ENCODE data around the gene CFAP410.

Gene CFAP410

DNA sequence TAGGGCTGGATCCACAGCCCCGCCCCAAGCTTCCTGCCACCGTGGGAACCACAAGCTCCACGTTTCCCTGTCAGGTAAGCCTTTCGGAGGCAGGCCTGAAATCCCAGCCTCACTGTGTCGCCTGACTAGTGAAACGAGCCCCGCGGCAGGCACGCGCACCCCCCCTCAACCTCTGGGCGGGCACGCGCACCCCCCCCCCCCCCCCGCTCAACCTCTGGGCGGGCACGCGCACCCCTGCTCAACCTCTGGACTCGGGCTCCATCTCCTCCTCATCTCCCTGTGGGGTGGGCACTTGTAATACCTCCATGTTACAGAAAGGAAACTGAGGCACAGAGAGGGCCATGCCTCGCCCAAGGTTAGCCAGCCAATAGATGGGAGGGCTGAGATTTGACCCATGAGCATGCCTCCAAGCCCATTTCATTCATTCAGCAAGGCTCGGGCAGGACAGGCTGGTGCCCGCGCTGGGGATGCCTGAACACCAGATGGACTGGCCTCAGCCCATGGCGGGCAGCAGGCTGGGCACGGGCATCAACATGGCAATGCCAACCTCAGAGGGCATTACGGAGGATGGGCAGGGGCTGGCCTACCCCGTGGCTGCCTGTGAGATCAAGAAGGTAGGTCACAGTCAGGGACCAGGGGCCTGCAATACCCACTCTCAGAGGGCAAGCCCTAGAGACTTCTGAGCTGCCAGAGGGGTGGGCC, 4.7 kb downstream of the CFAP410 start:
- no peak overlapping the region for H3K4me3 ChIP-seq (ENCODE audit: low read length)
- no peak for DNase-seq (ENCODE audit: low read depth, low spot score)

DNA sequence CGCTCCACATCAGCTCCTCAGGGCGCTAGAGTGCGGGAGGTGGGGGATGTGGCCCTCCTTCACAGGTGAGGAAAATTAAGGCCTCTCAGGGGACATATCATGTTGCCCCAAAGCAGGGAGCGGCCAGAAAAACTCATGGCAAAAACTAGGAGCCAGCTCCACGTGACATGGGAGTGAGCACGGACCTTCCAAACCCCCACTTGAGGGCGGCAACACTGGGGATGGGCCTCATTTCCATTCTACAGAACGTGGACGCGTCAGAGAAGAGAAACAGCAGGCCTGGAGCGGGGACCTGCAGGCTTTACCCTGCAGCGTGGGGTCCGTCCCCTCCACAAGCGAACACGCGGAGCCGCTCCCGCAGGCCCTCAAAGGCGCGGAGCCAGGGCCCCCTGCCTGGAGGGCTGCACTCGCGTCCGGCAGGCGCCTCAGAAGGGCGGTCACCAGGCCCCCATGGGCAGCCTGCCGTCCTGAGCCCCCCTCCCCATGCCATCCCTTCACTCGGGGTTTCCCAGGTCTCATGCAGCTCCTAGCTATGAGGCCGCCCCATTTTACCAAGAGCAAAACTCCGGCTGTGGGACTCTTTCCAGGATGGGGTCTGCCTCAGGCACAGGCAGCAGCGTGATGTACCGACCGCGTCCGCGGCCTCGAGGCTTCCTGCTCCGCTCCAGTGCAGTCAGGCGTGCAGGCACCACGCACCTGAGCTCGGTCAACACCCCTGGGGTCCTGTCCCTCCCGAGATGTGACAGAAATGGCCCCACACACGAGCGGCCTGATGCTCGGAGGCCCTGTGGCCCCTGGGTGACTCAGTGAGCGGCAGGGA, 5.5 kb downstream of the CFAP410 start:
- no peak overlapping the region for H3K4me3 ChIP-seq (ENCODE audit: low read length)
- no peak for DNase-seq (ENCODE audit: low read depth, low spot score)

DNA sequence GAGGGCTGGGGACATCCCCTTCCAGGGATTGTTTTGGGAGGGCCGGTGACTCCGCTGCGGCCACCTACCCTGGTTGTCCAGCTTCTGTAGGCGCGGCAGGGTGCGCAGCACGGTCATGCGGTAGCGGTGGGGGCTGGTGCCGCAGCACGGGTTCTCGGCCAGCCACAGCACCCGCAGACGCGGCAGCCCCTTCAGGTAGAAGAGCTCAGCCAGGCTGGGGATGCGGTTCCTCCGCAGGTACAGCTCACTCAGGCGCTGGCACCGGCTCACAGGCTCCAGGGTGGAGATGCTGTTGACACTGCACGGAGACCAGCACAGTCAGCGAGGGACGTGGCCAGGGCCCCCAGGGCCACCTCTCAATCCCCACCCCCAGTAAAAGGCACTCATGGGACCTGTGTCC, 6.2 kb downstream of the CFAP410 start:
- no peak overlapping the region for H3K4me3 ChIP-seq (ENCODE audit: low read length)
- no peak for DNase-seq (ENCODE audit: low read depth, low spot score)

GRCh38 chr21:44332383-44332782, 6.8 kb downstream of the CFAP410 start:
- no peak for DNase-seq (ENCODE audit: low read depth, low spot score)

GRCh38 chr21:44331650-44332307, 7.4 kb downstream of the CFAP410 start:
- no peak overlapping the region for H3K4me3 ChIP-seq (ENCODE audit: low read length)
- no peak for DNase-seq (ENCODE audit: low read depth, low spot score)

More at GRCh38 chr21:44332383-44332782, 6.8 kb downstream of the CFAP410 start:
- H3K4me3 ChIP-seq (ENCODE audit: low read length) = no peak overlapping the region

- no peak overlapping the region for H3K4me3 ChIP-seq (ENCODE audit: low read length)
- DNase-seq (ENCODE audit: low read depth, low spot score) = no peak
Measured at GRCh38 chr21:44331209-44331608, 8.0 kb downstream of the CFAP410 start.

GRCh38 chr21:44330698-44331097, 8.5 kb downstream of the CFAP410 start:
- H3K4me3 ChIP-seq (ENCODE audit: low read length) = no peak overlapping the region
- no peak for DNase-seq (ENCODE audit: low read depth, low spot score)

- no peak overlapping the region for H3K4me3 ChIP-seq (ENCODE audit: low read length)
- no peak for DNase-seq (ENCODE audit: low read depth, low spot score)
Measured at GRCh38 chr21:44329971-44330681, 9.1 kb downstream of the CFAP410 start.

- no peak overlapping the region for H3K4me3 ChIP-seq (ENCODE audit: low read length)
- no peak for DNase-seq (ENCODE audit: low read depth, low spot score)
Measured at GRCh38 chr21:44329086-44329889, 9.9 kb downstream of the CFAP410 start.

DNA sequence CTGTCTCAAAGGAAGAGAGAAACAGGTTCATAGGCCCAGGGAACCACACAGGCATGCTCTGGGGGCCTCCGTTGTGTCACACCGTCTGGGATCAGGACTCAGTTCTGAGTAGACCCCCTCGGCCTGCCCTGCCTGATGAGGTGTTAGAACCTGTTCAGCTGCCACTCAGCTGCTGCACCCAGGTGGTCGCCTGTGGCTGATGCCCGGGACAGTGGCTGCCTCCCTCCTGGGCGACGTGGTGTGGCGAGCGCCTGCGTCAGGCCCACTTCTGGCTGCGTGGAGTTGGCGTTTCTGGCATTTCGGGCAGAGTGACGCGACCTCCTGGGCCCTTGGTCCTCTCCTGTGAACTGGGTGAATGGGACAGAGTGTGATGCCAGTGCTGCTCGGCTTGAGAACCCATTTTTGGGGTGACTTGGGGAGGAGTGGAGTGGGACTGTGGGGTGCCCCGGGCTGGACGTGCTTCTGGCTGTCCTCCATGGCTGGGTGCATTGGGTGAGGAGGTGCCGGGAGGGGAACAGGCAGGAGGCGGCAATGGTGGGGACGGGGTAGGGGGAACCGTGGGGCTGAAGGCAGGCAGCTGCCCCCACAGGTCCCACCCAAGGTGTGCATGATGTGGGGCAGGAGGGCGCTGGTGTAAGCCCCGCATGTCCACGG, 10.8 kb downstream of the CFAP410 start:
- no peak for DNase-seq (ENCODE audit: low read depth, low spot score)

GRCh38 chr21:44327603-44327974, 11.6 kb downstream of the CFAP410 start:
- no peak overlapping the region for H3K4me3 ChIP-seq (ENCODE audit: low read length)
- no peak for DNase-seq (ENCODE audit: low read depth, low spot score)

More for the DNA sequence above, 10.8 kb downstream of the CFAP410 start:
- no peak overlapping the region for H3K4me3 ChIP-seq (ENCODE audit: low read length)

DNA sequence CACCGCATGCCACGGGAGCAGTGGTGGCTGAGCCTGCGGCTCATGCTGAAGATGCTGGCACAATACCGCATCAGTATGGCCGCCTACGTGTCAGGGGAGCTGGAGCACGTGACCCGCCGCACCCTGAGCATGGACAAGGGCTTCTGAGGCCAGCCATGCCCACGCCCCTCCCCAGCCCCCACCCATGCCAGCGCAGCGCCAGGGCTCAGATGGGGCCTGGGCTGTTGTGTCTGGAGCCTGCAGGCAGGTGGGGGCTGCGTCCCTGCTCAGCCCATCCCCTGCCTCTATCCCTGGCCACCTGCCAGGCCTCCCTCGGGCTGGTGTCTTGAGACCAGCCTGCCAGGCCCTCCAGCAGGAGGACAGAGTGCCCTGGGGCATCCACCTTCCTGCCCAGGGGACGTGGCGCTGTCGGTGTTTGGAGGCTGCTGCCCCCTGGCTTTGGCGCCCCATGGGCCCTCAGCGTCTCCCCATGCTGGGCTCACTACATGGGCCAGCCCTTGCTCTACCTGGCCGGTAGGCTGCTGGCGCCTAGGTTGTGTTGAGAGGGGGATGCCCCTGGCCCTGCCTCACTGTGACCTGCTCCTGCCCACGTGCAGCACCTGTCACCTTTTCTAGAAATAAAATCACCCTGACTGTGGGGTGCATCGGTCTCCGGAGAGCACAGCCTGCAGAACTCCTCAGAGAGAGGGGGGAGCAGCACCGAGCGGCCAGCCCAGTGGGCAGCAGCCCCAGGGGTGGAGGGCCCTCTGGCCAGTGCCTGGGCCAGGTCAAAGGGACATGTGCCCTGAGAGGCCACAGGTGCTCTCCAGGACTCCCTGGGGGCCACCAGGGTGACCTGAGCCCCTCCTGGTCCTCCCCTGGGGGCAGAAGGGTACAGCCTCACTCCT, 12.2 kb downstream of the CFAP410 start:
- DNase-seq (ENCODE audit: low read depth, low spot score) = no peak
- no peak overlapping the region for H3K4me3 ChIP-seq (ENCODE audit: low read length)

- H3K4me3 ChIP-seq (ENCODE audit: low read length) = no peak overlapping the region
- DNase-seq (ENCODE audit: low read depth, low spot score) = no peak
Measured at GRCh38 chr21:44326272-44326647, 12.9 kb downstream of the CFAP410 start.

DNA sequence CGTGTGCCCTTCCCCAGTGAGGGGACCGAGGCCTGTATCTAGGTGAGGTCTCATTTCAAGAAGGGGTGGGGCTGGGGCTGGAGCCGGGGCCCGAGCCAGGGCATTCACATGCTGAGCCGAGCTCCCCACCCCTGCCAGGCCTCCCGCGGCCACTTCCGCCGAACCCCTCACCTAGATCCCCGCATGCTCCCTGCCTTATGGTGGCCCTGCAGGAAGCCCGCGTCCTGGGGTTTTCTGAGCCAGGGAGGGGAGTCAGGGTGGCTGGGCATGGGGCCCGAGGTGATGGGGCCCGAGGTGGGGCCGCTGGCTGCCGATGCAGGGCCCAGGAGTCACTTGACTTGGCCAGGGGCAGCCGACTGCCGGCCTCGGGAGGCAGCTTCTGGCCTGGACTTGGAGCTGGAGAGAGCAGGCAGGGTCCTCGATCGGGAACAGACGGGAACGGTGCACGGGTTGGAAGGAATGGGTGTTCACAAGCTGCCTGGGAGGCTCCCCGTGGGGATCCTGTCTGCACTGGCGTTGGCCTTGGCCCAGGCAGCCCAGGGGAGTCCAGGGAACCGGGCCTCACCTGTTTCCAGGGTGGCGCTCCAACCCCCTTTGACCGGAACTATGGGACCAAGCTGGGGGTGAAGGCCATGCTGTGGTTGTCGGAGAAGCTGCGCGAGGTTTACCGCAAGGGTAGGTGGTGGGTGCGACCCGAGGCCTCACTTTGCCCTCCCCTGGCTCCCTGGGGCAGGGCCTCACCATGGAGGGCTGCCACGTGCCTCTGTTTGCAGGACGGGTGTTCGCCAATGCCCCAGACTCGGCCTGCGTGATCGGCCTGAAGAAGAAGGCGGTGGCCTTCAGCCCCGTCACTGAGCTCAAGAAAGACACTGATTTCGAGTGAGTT, 13.6 kb downstream of the CFAP410 start:
- no peak overlapping the region for H3K4me3 ChIP-seq (ENCODE audit: low read length)
- no peak for DNase-seq (ENCODE audit: low read depth, low spot score)

- H3K4me3 ChIP-seq (ENCODE audit: low read length) = no peak overlapping the region
- DNase-seq (ENCODE audit: low read depth, low spot score) = no peak
Measured at GRCh38 chr21:44324854-44325107, 14.4 kb downstream of the CFAP410 start.

- no peak overlapping the region for H3K4me3 ChIP-seq (ENCODE audit: low read length)
- no peak for DNase-seq (ENCODE audit: low read depth, low spot score)
Measured at GRCh38 chr21:44324106-44324853, 14.9 kb downstream of the CFAP410 start.
